ENCODE measurements around the gene PILRB.

DNA sequence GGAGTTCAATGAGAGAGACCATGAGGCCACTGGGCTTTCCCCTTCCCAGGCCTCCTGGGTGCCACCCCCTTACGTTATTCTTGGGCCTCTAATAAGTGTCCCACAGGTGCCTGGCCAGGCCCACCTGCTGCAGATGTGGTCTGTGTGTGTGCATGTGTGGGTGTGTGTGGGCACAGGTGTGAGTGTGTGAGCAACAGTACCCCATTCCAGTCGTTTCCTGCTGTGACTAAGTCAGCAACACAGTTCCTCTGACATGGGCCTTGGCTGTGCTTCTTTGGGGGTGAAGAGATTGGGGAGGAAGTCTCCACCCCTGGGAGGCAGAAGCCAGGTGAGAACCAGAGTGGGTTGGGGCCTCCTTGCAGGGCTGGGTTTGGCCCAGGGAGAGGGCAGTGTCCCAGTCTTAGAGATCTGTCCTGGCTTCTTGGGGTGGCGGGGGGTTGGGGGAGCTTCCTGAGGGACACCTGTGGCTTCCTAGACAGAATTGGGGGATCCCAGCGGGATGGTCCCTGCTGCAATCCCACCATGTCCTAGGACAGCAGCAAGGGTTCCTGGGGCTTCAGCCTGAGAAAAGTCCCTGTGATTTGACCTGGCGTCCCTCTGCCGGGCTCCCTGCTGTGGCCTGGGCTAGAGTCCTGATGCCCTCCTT lies 4.1 kb upstream of the PILRB start:
- no peak for TF ChIP-seq EZH2 (IDR thresholded peaks at IDR 0.05; ENCODE audit: insufficient read depth, poor library complexity, severe bottlenecking)
- TF ChIP-seq EZH2phosphoT487 (IDR thresholded peaks at IDR 0.05; ENCODE audit: insufficient read depth, low read depth), result no peak
